Natural killer cell (primary cell): ENCODE data around the gene TRAF5. TPM values are rescaled to one million over a fixed set of nuclear protein-coding genes. Genes with fewer than 3 reads are reported as not detected.
A peak's percentile ranks its signal among the peaks of the same experiment; 100 is the strongest.
"Not testable (repeated sequence)": the region's sequence is repeated elsewhere in the genome, so short reads cannot be mapped to it uniquely, and the experiment has no call there.

ENCODE experiments used
- ATAC-seq, 3 donors: fragments of 150-1000 bp in 2 of 3; fragments of 200-7000 bp in 1 of 3; cut with Tn5 transposase; 1 replicate in 1 of 3; 2 replicates in 2 of 3; pipeline ENCODE4 v1.10.0; 2021; ENCODE audit warnings: mild to moderate bottlenecking in 2 of 3, moderate library complexity in 2 of 3
- DNase-seq, 2 donors: peaks; one replicate each; pipeline versions ENCODE4 v3.0.0 to v3.0.0-alpha.2; 2013 to 2021; ENCODE audit warnings: mixed read lengths in 1 of 2
- H3K27ac ChIP-seq: one replicate; pipeline ENCODE4 v1.5.1; 2013; ENCODE audit warnings: mild to moderate bottlenecking, low read length
- H3K27me3 ChIP-seq: one replicate; pipeline ENCODE4 v1.6.1; 2013; ENCODE audit warnings: low read length; ENCODE audit not compliant: control insufficient read depth, insufficient read depth
- H3K36me3 ChIP-seq: one replicate; pipeline ENCODE4 v1.6.1; 2013; ENCODE audit warnings: low read length; ENCODE audit not compliant: control insufficient read depth, insufficient read depth
- H3K4me1 ChIP-seq: one replicate; pipeline ENCODE4 v1.6.1; 2013; ENCODE audit warnings: low read length; ENCODE audit not compliant: control insufficient read depth, insufficient read depth
- H3K4me3 ChIP-seq: one replicate; pipeline ENCODE4 v1.5.1; 2013; ENCODE audit warnings: low read length
- H3K9me3 ChIP-seq: one replicate; pipeline ENCODE4 v1.6.1; 2013; ENCODE audit warnings: low read length; ENCODE audit not compliant: control insufficient read depth, insufficient read depth
- H3K27ac Mint-ChIP-seq, 2 donors: one replicate each; pipeline ENCODE4 v1.8.0; 2022; ENCODE audit warnings: mild to moderate bottlenecking in 2 of 2, mixed read lengths in 2 of 2, moderate library complexity in 1 of 2
- H3K27me3 Mint-ChIP-seq, 2 donors: one replicate each; pipeline ENCODE4 v1.8.0; 2022; ENCODE audit warnings: low read depth in 2 of 2, mixed read lengths in 2 of 2
- H3K36me3 Mint-ChIP-seq: one replicate; pipeline ENCODE4 v1.8.0; 2022; ENCODE audit warnings: mixed read lengths
- H3K4me1 Mint-ChIP-seq, 2 donors: one replicate each; pipeline ENCODE4 v1.8.0; 2022; ENCODE audit warnings: mixed read lengths in 2 of 2
- H3K4me3 Mint-ChIP-seq: one replicate; pipeline ENCODE4 v1.8.0; 2022; ENCODE audit warnings: mild to moderate bottlenecking, moderate library complexity, mixed read lengths
- H3K9me3 Mint-ChIP-seq, 2 donors: one replicate each; pipeline ENCODE4 v1.8.0; 2022; ENCODE audit warnings: mixed read lengths in 2 of 2
- WGBS: methylation state at CpG from one replicate; pipeline ENCODE4 v1.1.7; 2013; ENCODE audit warnings: missing lambda C conversion rate; ENCODE audit not compliant: insufficient coverage; 5-methylcytosine and 5-hydroxymethylcytosine counted together
- intact Hi-C: fragments of 100-400 bp; cut with micrococcal nuclease; formaldehyde crosslinking; loops from one replicate; pipeline ENCODE4 v1.14.2; 2022
- total RNA-seq, 4 donors: library from RNA; stranded (reverse); fragments of 120-200 nt in 1 of 4; gene quantifications; one replicate each; pipeline versions ENCODE4 v1.2.3 to v1.2.4, GENCODE V29; 2013 to 2022
- TF ChIP-seq, protein P1 (sequence below): fragments of 200-600 bp; IDR thresholded peaks from one replicate; pipeline ENCODE4 v1.8.0; 2022; ENCODE audit warnings: antibody characterized with exemption

The TRAF5 gene
- total RNA-seq, 3 donors from 2014 or later (not counting 1 experiment from before 2014, with no cell fraction given), result 52.3 to 74.4 (median 55.6) TPM

DNA sequence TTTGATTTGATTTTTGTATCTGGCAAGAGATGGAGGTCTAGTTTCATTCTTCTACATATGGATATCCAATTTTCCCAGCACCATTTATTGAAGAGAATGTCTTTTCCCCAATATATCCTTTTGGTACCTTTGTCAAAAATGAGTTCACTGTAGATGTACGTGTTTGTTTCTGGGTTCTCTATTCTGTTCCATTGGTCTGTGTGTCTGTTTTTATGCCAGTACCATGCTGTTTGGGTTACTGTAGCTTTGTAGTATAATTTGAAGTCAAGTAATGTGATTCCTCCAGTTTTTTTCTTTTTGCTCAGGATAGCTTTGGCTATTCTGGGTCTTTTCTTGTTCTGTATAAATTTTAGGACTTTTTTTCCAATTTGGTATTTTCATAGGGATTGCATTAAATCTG is 75.1 kb downstream of the TRAF5 start:
- not testable (repeated sequence) for H3K27me3 ChIP-seq

DNA sequence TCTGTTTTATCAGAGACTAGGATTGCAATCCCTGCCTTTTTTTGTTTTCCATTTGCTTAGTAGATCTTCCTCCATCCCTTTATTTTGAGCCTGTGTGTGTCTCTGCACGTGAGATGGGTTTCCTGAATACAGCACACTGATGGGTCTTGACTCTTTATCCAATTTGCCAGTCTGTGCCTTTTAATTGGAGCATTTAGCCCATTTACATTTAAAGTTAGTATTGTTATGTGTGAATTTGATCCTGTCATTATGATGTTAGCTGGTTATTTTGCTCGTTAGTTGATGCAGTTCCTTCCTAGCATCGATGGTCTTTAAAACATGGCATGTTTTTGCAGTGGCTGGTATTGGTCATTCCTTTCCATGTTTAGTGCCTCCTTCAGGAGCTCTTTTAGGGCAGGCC is 79.5 kb downstream of the TRAF5 start:
- H3K4me3 Mint-ChIP-seq, H3K4me3 ChIP-seq, H3K4me1 ChIP-seq, H3K9me3 ChIP-seq, H3K27me3 ChIP-seq, H3K27ac ChIP-seq, ATAC-seq, H3K27ac Mint-ChIP-seq, H3K9me3 Mint-ChIP-seq, H3K36me3 ChIP-seq, DNase-seq, H3K27me3 Mint-ChIP-seq, intact Hi-C loops: not testable (repeated sequence)
- WGBS, result 96% methylated on average over 2 of the region's 3 CpGs
- Mint-ChIP-seq H3K4me1 (peaks cover 0 to 12% of the 10 kb centered on the region in 2 donors), H3K36me3 (peaks cover 19% of the 10 kb centered on the region)

More for the DNA sequence above, 75.1 kb downstream of the TRAF5 start:
- H3K4me3 Mint-ChIP-seq, H3K4me1 ChIP-seq, H3K27ac Mint-ChIP-seq, intact Hi-C loops, H3K27me3 Mint-ChIP-seq, H3K9me3 ChIP-seq, H3K9me3 Mint-ChIP-seq, H3K27ac ChIP-seq, H3K36me3 Mint-ChIP-seq, H3K4me1 Mint-ChIP-seq, DNase-seq, H3K36me3 ChIP-seq, ATAC-seq, H3K4me3 ChIP-seq: not testable (repeated sequence)
- 100% methylated on average over 1 of the region's 1 CpG for WGBS

DNA sequence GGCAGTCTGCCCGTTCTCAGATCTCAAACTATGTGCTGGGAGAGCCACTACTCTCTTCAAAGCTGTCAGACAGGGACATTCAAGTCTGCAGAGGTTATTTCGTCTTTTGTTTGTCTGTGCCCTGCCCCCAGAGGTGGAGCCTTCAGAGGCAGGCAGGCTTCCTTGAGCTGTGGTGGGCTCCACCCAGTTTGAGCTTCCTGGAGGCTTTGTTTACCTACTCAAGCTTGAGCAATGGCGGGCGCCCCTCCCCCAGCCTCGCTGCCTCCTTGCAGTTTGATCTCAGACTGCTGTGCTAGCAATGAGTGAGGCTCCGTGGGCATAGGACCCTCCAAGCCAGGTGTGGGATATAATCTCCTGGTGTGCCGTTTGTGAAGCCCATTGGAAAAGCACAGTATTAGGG is 81.1 kb downstream of the TRAF5 start:
- H3K27ac ChIP-seq, H3K27me3 ChIP-seq, H3K4me3 ChIP-seq, ATAC-seq, H3K4me3 Mint-ChIP-seq, DNase-seq, H3K27me3 Mint-ChIP-seq, H3K9me3 ChIP-seq, intact Hi-C loops, H3K27ac Mint-ChIP-seq, H3K9me3 Mint-ChIP-seq, H3K4me1 ChIP-seq, H3K36me3 ChIP-seq: not testable (repeated sequence)
- H3K36me3 Mint-ChIP-seq, result peaks cover 19% of the 10 kb centered on the region
- WGBS, result 91% methylated on average over 7 of the region's 7 CpGs
- peaks cover 0 to 12% of the 10 kb centered on the region in 2 donors for H3K4me1 Mint-ChIP-seq

DNA sequence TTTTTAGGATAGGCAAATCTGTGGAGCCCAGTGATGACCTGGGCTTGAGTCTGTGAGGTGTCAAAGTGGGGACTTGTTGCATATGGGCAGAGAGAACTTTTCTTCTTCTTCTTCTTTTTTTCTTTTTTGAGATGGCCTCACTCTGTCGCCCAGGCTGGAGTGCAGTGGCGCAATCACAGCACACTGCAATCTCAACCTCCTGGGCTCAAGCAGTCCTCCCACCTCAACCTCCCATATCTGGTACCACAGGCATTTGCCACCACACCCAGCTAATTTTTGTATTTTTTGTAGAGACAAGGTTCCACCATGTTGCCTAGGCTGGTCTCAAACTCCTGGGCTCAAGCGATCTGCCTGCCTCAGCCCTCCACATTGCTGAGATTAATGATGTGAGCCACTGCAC is 85.0 kb downstream of the TRAF5 start:
- ATAC-seq (no peak), DNase-seq (no peak)
- Mint-ChIP-seq H3K36me3 (peaks cover 9% of the 10 kb centered on the region), H3K27me3 (no peaks in the 10 kb centered on the region), H3K27ac (no peak overlapping the region), H3K4me1 (peaks cover 5 to 21% of the 10 kb centered on the region in 2 donors), H3K9me3 (no peaks in the 10 kb centered on the region), H3K4me3 (no peak overlapping the region)
- Histone ChIP-seq H3K36me3 (no peaks in the 10 kb centered on the region), H3K4me1 (peaks cover 4% of the 10 kb centered on the region), H3K9me3 (no peaks in the 10 kb centered on the region), H3K27me3 (no peaks in the 10 kb centered on the region), H3K4me3 (no peak overlapping the region), H3K27ac (no peak overlapping the region)
- 93% methylated on average over 3 of the region's 3 CpGs for WGBS
- TF ChIP-seq, protein P1, sequence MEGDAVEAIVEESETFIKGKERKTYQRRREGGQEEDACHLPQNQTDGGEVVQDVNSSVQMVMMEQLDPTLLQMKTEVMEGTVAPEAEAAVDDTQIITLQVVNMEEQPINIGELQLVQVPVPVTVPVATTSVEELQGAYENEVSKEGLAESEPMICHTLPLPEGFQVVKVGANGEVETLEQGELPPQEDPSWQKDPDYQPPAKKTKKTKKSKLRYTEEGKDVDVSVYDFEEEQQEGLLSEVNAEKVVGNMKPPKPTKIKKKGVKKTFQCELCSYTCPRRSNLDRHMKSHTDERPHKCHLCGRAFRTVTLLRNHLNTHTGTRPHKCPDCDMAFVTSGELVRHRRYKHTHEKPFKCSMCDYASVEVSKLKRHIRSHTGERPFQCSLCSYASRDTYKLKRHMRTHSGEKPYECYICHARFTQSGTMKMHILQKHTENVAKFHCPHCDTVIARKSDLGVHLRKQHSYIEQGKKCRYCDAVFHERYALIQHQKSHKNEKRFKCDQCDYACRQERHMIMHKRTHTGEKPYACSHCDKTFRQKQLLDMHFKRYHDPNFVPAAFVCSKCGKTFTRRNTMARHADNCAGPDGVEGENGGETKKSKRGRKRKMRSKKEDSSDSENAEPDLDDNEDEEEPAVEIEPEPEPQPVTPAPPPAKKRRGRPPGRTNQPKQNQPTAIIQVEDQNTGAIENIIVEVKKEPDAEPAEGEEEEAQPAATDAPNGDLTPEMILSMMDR, result no peak
- intact Hi-C loops, result no loop called here

DNA sequence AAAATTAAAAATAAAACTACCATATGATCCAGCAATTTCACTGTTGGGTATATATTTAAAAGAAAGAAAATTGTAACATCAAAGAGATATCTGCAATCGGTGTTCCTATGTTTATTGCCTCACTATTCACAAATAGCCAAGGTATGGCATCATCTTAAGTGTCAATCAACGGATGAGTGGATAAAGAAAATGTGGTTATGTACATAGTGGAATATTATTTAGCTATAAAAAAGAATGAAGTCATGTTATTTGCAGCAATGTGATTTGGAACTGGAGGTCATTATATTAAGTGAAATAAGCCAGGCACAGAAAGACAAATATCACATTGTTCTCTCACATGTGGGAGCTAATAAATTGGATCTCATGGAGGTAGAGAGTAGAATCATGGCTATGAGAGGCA is 89.1 kb downstream of the TRAF5 start:
- Histone ChIP-seq H3K9me3 (no peaks in the 10 kb centered on the region), H3K4me3 (no peak overlapping the region), H3K27ac (no peak overlapping the region), H3K4me1 (no peaks in the 10 kb centered on the region), H3K27me3 (no peaks in the 10 kb centered on the region), H3K36me3 (no peaks in the 10 kb centered on the region)
- TF ChIP-seq, protein P1, result no peak
- H3K4me1 Mint-ChIP-seq, result peaks cover 16 to 19% of the 10 kb centered on the region in 2 donors
- no CpG with 5 or more reads among the region's 2 CpGs for WGBS
- no peaks in the 10 kb centered on the region for H3K9me3 Mint-ChIP-seq
- H3K27ac Mint-ChIP-seq, result peak overlapping the region; percentile 66 to 69
- no peaks in the 10 kb centered on the region for H3K36me3 Mint-ChIP-seq
- intact Hi-C loops, result no loop called here
- no peaks in the 10 kb centered on the region for H3K27me3 Mint-ChIP-seq
- no peak for ATAC-seq
- peak overlapping the region; percentile 76 for H3K4me3 Mint-ChIP-seq
- no peak for DNase-seq

DNA sequence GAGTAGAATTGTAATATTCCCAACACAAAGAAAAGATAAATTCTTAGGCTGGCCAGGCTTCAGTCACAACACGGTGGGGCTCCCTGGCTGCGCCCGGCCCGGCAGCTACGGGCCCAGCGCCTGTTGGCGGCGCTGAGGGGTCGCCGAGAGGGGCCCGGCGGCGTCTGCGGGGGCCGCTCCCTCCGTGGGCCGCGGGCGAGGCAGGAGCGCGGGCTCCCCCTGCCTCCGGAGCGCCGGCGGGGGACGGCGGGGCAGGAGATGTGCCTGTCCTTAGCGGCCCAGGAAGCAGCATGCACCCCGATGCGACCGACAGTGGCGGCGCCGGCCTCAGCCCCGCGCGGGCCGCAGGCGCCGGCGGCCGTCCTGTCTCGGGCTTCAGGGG is 89.6 kb downstream of the TRAF5 start:
- H3K4me3 Mint-ChIP-seq, result peak overlapping the region; percentile 76
- H3K4me1 ChIP-seq, H3K27me3 Mint-ChIP-seq, intact Hi-C loops, H3K36me3 Mint-ChIP-seq, H3K27ac ChIP-seq, H3K9me3 Mint-ChIP-seq, H3K27me3 ChIP-seq, H3K4me3 ChIP-seq, H3K36me3 ChIP-seq, H3K9me3 ChIP-seq: not testable (repeated sequence)
- peaks cover 16 to 19% of the 10 kb centered on the region in 2 donors for H3K4me1 Mint-ChIP-seq
- WGBS, result 29% methylated on average over 43 of the region's 43 CpGs
- peak; percentile 69 to 79 (median 76) for ATAC-seq
- peak overlapping the region; percentile 66 to 69 for H3K27ac Mint-ChIP-seq
- DNase-seq, result peak; percentile 24 to 47
